NCI-H2196 treated with DMSO at 0.1 percent for 48 hours (cell line): ENCODE measurements around the gene SPIN2A.
"Not testable (repeated sequence)": the region's sequence is repeated elsewhere in the genome, so short reads cannot be mapped to it uniquely, and the experiment has no call there.

Experiments
- DNase-seq: peaks from one replicate; lab custom pipeline; 2025; ENCODE audit not compliant: unreplicated experiment; lab: John Stamatoyannopoulos, UW

The SPIN2A gene

DNA sequence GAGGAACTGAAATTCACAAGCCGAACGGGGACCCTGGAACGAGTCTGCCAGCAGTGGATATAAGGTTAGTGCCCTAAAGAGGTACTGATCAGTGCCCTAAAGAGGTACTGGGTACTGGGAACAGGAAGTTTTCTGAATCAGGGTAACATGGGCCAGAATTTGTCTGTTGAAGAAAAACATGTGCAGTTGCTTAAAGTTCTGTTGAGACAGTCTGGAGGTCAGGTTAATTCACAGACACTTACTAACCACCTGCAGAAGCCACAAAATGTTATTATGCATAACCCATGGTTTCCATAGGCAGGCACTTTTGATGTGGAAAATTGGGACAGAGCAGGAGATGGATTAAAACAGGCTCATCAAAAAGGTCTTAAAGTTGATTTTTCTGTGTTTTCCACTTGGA, 33.7 kb downstream of the SPIN2A start:
- DNase-seq = no peak

DNA sequence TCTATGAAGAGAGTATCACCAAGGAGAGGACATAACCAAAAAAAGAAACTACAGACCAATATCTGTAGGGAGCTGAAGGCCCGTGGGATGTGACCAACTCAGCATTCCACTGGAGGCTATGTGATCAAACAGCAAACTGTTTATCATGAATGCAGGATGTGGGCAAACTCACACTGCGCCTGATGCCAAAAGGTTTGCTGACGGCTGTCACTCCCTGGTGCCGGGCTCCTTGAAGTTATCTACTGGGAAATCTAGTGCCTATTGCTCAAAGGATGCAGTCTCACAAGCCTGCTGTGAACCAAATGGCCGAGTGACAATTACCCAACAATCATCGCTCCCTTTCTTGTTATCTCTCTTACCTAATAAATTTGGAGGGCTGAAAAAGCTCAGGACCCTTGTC, 34.3 kb downstream of the SPIN2A start:
- not testable (repeated sequence) for DNase-seq
